GM12891 (cell line): ENCODE results near the gene AADACL3.

Source experiments
- POLR2A ChIP-seq: IDR thresholded peaks from 2 replicates; pipeline ENCODE4 v1.6.1; 2011; ENCODE audit warnings: low read depth, low read length, control low read depth
- POLR2AphosphoS5 ChIP-seq: IDR thresholded peaks from 2 replicates; pipeline ENCODE4 v1.6.1; 2011; ENCODE audit warnings: low read depth, low read length, control low read depth

DNA sequence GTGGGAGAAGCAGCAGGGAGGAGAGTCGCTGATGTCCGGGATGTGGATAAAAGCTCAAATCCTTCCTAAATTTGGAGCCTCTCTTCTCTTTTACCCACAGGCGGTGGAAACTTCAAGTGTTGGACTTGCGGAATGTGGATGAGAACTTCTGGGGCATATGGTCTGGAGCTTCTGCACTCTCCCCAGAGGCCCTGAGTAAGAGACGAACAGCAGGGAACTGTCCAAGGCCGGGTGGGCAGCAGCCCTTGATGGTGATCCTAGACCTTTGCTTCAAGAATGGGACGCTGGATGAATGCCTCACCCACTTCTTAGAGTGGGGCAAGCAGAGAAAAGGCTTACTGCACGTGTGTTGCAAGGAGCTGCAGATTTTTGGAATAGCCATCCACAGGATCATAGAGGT is 59.5 kb downstream of the AADACL3 start:
- no peak for TF ChIP-seq POLR2A
- TF ChIP-seq POLR2AphosphoS5 = no peak
